Gastroesophageal sphincter (tissue), 3 donors: Measurements from ENCODE around the gene BSX.

Source experiments
- CTCF ChIP-seq, 4 experiments: fragments of 200-600 bp in 2 of 4; fragments of 450-650 bp in 2 of 4; sonication (generic) in 1 of 4; IDR thresholded peaks; one replicate each; pipeline ENCODE4 v1.5.1; 2017 to 2019; ENCODE audit warnings: antibody characterized with exemption in 4 of 4, mild to moderate bottlenecking in 2 of 4, moderate library complexity in 2 of 4
- EP300 ChIP-seq: sonication (generic); formaldehyde crosslinking; IDR thresholded peaks from one replicate; pipeline ENCODE4 v1.6.1; 2017; ENCODE audit warnings: antibody characterized with exemption, mild to moderate bottlenecking
- POLR2A ChIP-seq, 2 donors: fragments of 450-650 bp; IDR thresholded peaks; one replicate each; pipeline ENCODE4 v1.6.1; 2017; ENCODE audit warnings: antibody characterized with exemption in 2 of 2, mild to moderate bottlenecking in 2 of 2, moderate library complexity in 1 of 2
- POLR2AphosphoS5 ChIP-seq: sonication (generic); formaldehyde crosslinking; IDR thresholded peaks from one replicate; pipeline ENCODE4 v1.6.1; 2017; ENCODE audit warnings: antibody characterized with exemption

GRCh38 chr11:122995526-122995925 is 13.9 kb upstream of the BSX start:
- no peak for TF ChIP-seq CTCF (IDR thresholded peaks at IDR 0.05)
- no peak for TF ChIP-seq POLR2A (IDR thresholded peaks at IDR 0.05)
- no peak for TF ChIP-seq EP300
- no peak for TF ChIP-seq POLR2AphosphoS5
